GM12872 (cell line): ENCODE data around the gene CAPN6.

ENCODE experiments used
- CTCF ChIP-seq: IDR thresholded peaks from 3 replicates; pipeline ENCODE4 v1.5.1; 2011; ENCODE audit warnings: low read depth, mild to moderate bottlenecking, low read length, moderate library complexity; ENCODE audit not compliant: insufficient read depth

CAPN6 gene

GRCh38 chrX:111199505-111199904 lies 70.8 kb downstream of the CAPN6 start:
- no peak for TF ChIP-seq CTCF
